ENCODE data around the gene CFAP77. TPM values are rescaled to one million over a fixed set of nuclear protein-coding genes. Genes with fewer than 3 reads are reported as not detected.

Gene CFAP77
- total RNA-seq, 2 experiments from 2014 or later: not detected

DNA sequence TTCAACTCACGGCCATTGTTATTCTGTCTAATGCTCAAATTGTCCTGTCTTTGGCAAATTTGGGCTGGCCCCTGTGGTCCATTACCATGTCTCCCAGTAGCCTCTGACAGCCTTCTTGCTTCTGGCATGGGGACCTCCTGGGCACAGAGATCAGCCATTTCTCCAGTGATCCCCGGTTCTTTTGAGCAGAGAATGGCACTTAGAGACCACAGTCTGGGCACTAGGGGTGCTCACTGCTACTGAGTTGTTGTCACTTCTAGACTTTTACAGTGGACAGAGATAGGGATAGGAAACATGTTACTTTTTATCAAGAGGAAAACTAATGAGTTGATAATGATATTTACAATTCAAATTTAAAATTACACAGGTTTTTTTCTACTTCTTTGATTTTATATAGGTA, 124.8 kb downstream of the CFAP77 start:
- Mint-ChIP-seq H3K9me3 (peaks cover 2% of the 10 kb centered on the region), H3K27me3 (peaks cover 27% of the 10 kb centered on the region), H3K36me3 (ENCODE audit: low read depth) (no peaks in the 10 kb centered on the region), H3K27ac (no peak overlapping the region), H3K4me3 (no peak overlapping the region), H3K4me1 (ENCODE audit: low read depth) (no peaks in the 10 kb centered on the region)
- Histone ChIP-seq H3K4me3 (ENCODE audit: low read length) (no peak overlapping the region), H3K4me1 (ENCODE audit: insufficient read depth, low read length) (no peaks in the 10 kb centered on the region), H3K27me3 (ENCODE audit: control insufficient read depth in 1 of 2, insufficient read depth in 2 of 2, low read length in 2 of 2) (peaks cover 4 to 15% of the 10 kb centered on the region in 2 experiments), H3K27ac (ENCODE audit: low read depth in 1 of 2, low read length in 2 of 2) (no peak overlapping the region), H3K9me3 (ENCODE audit: control insufficient read depth in 1 of 2, insufficient read depth in 1 of 2, low read length in 2 of 2) (peaks cover 0 to 18% of the 10 kb centered on the region in 2 experiments), H3K36me3 (ENCODE audit: insufficient read depth, low read length) (no peaks in the 10 kb centered on the region)
- POLR2A ChIA-PET: interaction anchor here (0.7 kb wide), 1 partner anchor 400 kb away, joined by 3 read pairs; no protein-coding TSS in a partner anchor
- TF ChIP-seq, protein P1, sequence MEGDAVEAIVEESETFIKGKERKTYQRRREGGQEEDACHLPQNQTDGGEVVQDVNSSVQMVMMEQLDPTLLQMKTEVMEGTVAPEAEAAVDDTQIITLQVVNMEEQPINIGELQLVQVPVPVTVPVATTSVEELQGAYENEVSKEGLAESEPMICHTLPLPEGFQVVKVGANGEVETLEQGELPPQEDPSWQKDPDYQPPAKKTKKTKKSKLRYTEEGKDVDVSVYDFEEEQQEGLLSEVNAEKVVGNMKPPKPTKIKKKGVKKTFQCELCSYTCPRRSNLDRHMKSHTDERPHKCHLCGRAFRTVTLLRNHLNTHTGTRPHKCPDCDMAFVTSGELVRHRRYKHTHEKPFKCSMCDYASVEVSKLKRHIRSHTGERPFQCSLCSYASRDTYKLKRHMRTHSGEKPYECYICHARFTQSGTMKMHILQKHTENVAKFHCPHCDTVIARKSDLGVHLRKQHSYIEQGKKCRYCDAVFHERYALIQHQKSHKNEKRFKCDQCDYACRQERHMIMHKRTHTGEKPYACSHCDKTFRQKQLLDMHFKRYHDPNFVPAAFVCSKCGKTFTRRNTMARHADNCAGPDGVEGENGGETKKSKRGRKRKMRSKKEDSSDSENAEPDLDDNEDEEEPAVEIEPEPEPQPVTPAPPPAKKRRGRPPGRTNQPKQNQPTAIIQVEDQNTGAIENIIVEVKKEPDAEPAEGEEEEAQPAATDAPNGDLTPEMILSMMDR (IDR thresholded peaks at IDR 0.05): no peak
- DNase-seq (no peak), ATAC-seq (ENCODE audit: poor library complexity) (no peak)
- intact Hi-C loops (cut with DNase I, micrococcal nuclease): no loop called here
- CTCF ChIA-PET: no interaction called here

DNA sequence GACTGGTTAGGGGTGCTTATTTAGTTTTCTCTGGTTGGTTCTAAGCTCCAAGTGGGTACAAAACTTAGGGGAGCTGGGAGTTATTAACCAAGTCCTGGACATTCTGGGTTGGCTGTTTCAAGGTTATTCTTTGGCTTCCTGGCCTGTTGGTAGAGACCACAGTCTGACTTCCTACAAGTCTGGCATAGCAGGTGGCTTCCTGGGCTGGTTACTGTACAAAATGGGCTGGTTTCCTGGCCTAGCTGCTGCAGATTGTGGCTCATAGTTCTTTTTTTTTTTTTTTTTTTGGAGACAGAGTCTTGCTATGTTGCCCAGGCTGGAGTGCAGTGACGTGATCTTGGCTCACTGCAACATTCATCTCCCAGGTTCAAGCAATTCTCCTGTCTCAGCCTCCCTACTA, 126.1 kb downstream of the CFAP77 start:
- intact Hi-C loops (cut with DNase I, micrococcal nuclease): no loop called here
- H3K9me3 ChIP-seq (ENCODE audit: control insufficient read depth in 1 of 2, insufficient read depth in 1 of 2, low read length in 2 of 2): peaks cover 0 to 16% of the 10 kb centered on the region in 2 experiments

DNA sequence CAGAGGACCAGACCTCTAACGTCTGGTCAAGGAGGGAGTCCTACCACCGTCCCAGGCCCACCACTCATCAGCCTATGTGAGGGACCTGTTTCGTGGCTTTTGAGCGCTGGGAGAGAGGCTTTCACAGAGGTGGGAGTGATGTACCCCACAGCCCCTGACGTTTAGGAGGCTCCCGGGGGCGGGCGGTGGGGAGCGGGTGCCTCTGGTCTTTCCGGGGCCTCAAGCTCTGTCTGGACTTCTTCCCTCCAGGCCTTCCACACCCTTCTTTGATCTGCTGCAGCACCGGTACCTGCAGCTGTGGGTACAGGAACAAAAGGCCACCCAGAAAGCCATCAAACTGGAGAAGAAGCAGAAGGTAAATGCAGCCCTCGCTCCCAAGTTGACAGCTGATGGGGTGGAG, 127.3 kb downstream of the CFAP77 start:
- no peak for ATAC-seq (ENCODE audit: poor library complexity)
- Histone ChIP-seq H3K36me3 (ENCODE audit: insufficient read depth, low read length) (no peaks in the 10 kb centered on the region), H3K4me3 (ENCODE audit: low read length) (no peak overlapping the region), H3K27me3 (ENCODE audit: control insufficient read depth in 1 of 2, insufficient read depth in 2 of 2, low read length in 2 of 2) (peaks cover 0 to under 1% of the 10 kb centered on the region in 2 experiments), H3K4me1 (ENCODE audit: insufficient read depth, low read length) (no peaks in the 10 kb centered on the region), H3K27ac (ENCODE audit: low read depth in 1 of 2, low read length in 2 of 2) (no peak overlapping the region), H3K9me3 (ENCODE audit: control insufficient read depth in 1 of 2, insufficient read depth in 1 of 2, low read length in 2 of 2) (peaks cover 0 to 5% of the 10 kb centered on the region in 2 experiments)
- peaks cover 11% of the 10 kb centered on the region for H3K27me3 Mint-ChIP-seq
- no peaks in the 10 kb centered on the region for H3K36me3 Mint-ChIP-seq (ENCODE audit: low read depth)
- CTCF ChIA-PET: no interaction called here
- H3K9me3 Mint-ChIP-seq: peaks cover 2% of the 10 kb centered on the region
- DNase-seq: no peak
- H3K4me3 Mint-ChIP-seq: no peak overlapping the region
- no peak overlapping the region for H3K27ac Mint-ChIP-seq
- TF ChIP-seq, protein P1 (IDR thresholded peaks at IDR 0.05): no peak
- no peaks in the 10 kb centered on the region for H3K4me1 Mint-ChIP-seq (ENCODE audit: low read depth)
- intact Hi-C loops (cut with DNase I, micrococcal nuclease): no loop called here
- POLR2A ChIA-PET: no interaction called here

More for the DNA sequence above, 126.1 kb downstream of the CFAP77 start:
- ChIA-PET POLR2A (no interaction called here), CTCF (interaction anchor here (0.8 kb wide), 1 partner anchor 11 kb away, joined by 3 read pairs; no protein-coding TSS in a partner anchor)
- Mint-ChIP-seq H3K27me3 (peaks cover 19% of the 10 kb centered on the region), H3K27ac (no peak overlapping the region), H3K9me3 (peaks cover 2% of the 10 kb centered on the region), H3K4me1 (ENCODE audit: low read depth) (no peaks in the 10 kb centered on the region), H3K36me3 (ENCODE audit: low read depth) (no peaks in the 10 kb centered on the region), H3K4me3 (no peak overlapping the region)
- H3K27me3 ChIP-seq (ENCODE audit: control insufficient read depth in 1 of 2, insufficient read depth in 2 of 2, low read length in 2 of 2): peaks cover 2 to 12% of the 10 kb centered on the region in 2 experiments
- no peaks in the 10 kb centered on the region for H3K4me1 ChIP-seq (ENCODE audit: insufficient read depth, low read length)
- H3K36me3 ChIP-seq (ENCODE audit: insufficient read depth, low read length): no peaks in the 10 kb centered on the region
- TF ChIP-seq, protein P1 (IDR thresholded peaks at IDR 0.05): no peak
- no peak overlapping the region for H3K27ac ChIP-seq (ENCODE audit: low read depth in 1 of 2, low read length in 2 of 2)
- no peak overlapping the region for H3K4me3 ChIP-seq (ENCODE audit: low read length)
- ATAC-seq (ENCODE audit: poor library complexity) (no peak), DNase-seq (no peak)
